ENCODE data around the gene PPP4R3A.
A peak's percentile ranks its signal among the peaks of the same experiment; 100 is the strongest.

The PPP4R3A gene

GRCh38 chr14:91503000-91503504 lies 7.1 kb downstream of the PPP4R3A start:
- Histone ChIP-seq H4K91ac (ENCODE audit: low read depth, low read length) (no peak overlapping the region), H3K23ac (ENCODE audit: low read length) (no peak overlapping the region), H2AK5ac (ENCODE audit: low read length) (no peak overlapping the region), H3K4me3 (ENCODE audit: low read depth, low read length) (no peak overlapping the region), H4K8ac (ENCODE audit: low read depth, low read length) (no peak overlapping the region), H3K18ac (ENCODE audit: low read length) (no peak overlapping the region), H3K27me3 (ENCODE audit: insufficient read depth, low read length) (no peaks in the 10 kb centered on the region), H3K4me2 (ENCODE audit: low read length) (no peak overlapping the region), H2BK120ac (ENCODE audit: insufficient read depth, low read length, poor library complexity) (no peak overlapping the region), H2BK12ac (ENCODE audit: low read length) (no peak overlapping the region), H3K9me3 (ENCODE audit: insufficient read depth, low read depth, low read length) (no peaks in the 10 kb centered on the region), H3K4ac (ENCODE audit: low read depth, low read length) (peak overlapping the region; percentile 100), H4K12ac (ENCODE audit: low read depth, low read length) (no peak overlapping the region), H2AFZ (ENCODE audit: insufficient read depth, low read length, poor library complexity) (peak overlapping the region; percentile 41), H3K9ac (ENCODE audit: low read length) (no peak overlapping the region), H3K4me1 (ENCODE audit: control insufficient read depth in 1 of 2, insufficient read depth in 2 of 2, low read length in 2 of 2) (peaks cover 2 to 5% of the 10 kb centered on the region in 2 experiments), H2BK5ac (ENCODE audit: low read depth, low read length, poor library complexity) (no peak overlapping the region), H3K79me2 (ENCODE audit: control insufficient read depth, insufficient read depth, low read length, poor library complexity) (peaks cover 33% of the 10 kb centered on the region), H3K79me1 (ENCODE audit: low read length) (no peaks in the 10 kb centered on the region), H3K14ac (ENCODE audit: low read length) (no peak overlapping the region), H3K27ac (ENCODE audit: low read depth, low read length) (no peak overlapping the region), H3K36me3 (ENCODE audit: control insufficient read depth in 1 of 2, insufficient read depth in 2 of 2, low read length in 2 of 2) (peaks cover 22 to 28% of the 10 kb centered on the region in 2 experiments)
- no peak for DNase-seq
- WGBS (ENCODE audit: extremely low coverage, insufficient coverage, insufficient read length), result no CpG with 5 or more reads among the region's 4 CpGs

GRCh38 chr14:91501951-91502930 lies 7.9 kb downstream of the PPP4R3A start:
- no peak overlapping the region for H2AFZ ChIP-seq (ENCODE audit: insufficient read depth, low read length, poor library complexity)
- H3K4me3 ChIP-seq (ENCODE audit: low read depth, low read length), result no peak overlapping the region
- H3K23ac ChIP-seq (ENCODE audit: low read length), result no peak overlapping the region
- no peaks in the 10 kb centered on the region for H3K27me3 ChIP-seq (ENCODE audit: insufficient read depth, low read length)
- no peaks in the 10 kb centered on the region for H3K79me1 ChIP-seq (ENCODE audit: low read length)
- H3K4me2 ChIP-seq (ENCODE audit: low read length), result no peak overlapping the region
- no peak overlapping the region for H2BK5ac ChIP-seq (ENCODE audit: low read depth, low read length, poor library complexity)
- DNase-seq, result peak; percentile 66 to 87
- no peak overlapping the region for H3K14ac ChIP-seq (ENCODE audit: low read length)
- peak overlapping the region; percentile 100 for H3K4ac ChIP-seq (ENCODE audit: low read depth, low read length)
- H3K79me2 ChIP-seq (ENCODE audit: control insufficient read depth, insufficient read depth, low read length, poor library complexity), result peaks cover 32% of the 10 kb centered on the region
- no CpG with 5 or more reads among the region's 11 CpGs for WGBS (ENCODE audit: extremely low coverage, insufficient coverage, insufficient read length)
- no peak overlapping the region for H2AK5ac ChIP-seq (ENCODE audit: low read length)
- no peak overlapping the region for H3K18ac ChIP-seq (ENCODE audit: low read length)
- H3K4me1 ChIP-seq (ENCODE audit: control insufficient read depth in 1 of 2, insufficient read depth in 2 of 2, low read length in 2 of 2), result peaks cover 2 to 5% of the 10 kb centered on the region in 2 experiments
- H3K27ac ChIP-seq (ENCODE audit: low read depth, low read length), result no peak overlapping the region
- H2BK120ac ChIP-seq (ENCODE audit: insufficient read depth, low read length, poor library complexity), result no peak overlapping the region
- H3K9me3 ChIP-seq (ENCODE audit: insufficient read depth, low read depth, low read length), result no peaks in the 10 kb centered on the region
- H3K9ac ChIP-seq (ENCODE audit: low read length), result no peak overlapping the region
- H3K36me3 ChIP-seq (ENCODE audit: control insufficient read depth in 1 of 2, insufficient read depth in 2 of 2, low read length in 2 of 2), result peaks cover 22 to 28% of the 10 kb centered on the region in 2 experiments
- no peak overlapping the region for H4K8ac ChIP-seq (ENCODE audit: low read depth, low read length)
- no peak overlapping the region for H4K91ac ChIP-seq (ENCODE audit: low read depth, low read length)
- no peak overlapping the region for H2BK12ac ChIP-seq (ENCODE audit: low read length)
- no peak overlapping the region for H4K12ac ChIP-seq (ENCODE audit: low read depth, low read length)

- no peak overlapping the region for H2AFZ ChIP-seq (ENCODE audit: insufficient read depth, low read length, poor library complexity)
- H3K36me3 ChIP-seq (ENCODE audit: control insufficient read depth in 1 of 2, insufficient read depth in 2 of 2, low read length in 2 of 2), result peaks cover 19 to 22% of the 10 kb centered on the region in 2 experiments
- H3K23ac ChIP-seq (ENCODE audit: low read length), result no peak overlapping the region
- no peaks in the 10 kb centered on the region for H3K27me3 ChIP-seq (ENCODE audit: insufficient read depth, low read length)
- H3K4me2 ChIP-seq (ENCODE audit: low read length), result no peak overlapping the region
- no peak for DNase-seq
- no peak overlapping the region for H3K14ac ChIP-seq (ENCODE audit: low read length)
- H2AK5ac ChIP-seq (ENCODE audit: low read length), result no peak overlapping the region
- WGBS (ENCODE audit: extremely low coverage, insufficient coverage, insufficient read length), result no CpG with 5 or more reads among the region's 3 CpGs
- H4K91ac ChIP-seq (ENCODE audit: low read depth, low read length), result no peak overlapping the region
- no peak overlapping the region for H4K8ac ChIP-seq (ENCODE audit: low read depth, low read length)
- H4K12ac ChIP-seq (ENCODE audit: low read depth, low read length), result no peak overlapping the region
- no peak overlapping the region for H3K9ac ChIP-seq (ENCODE audit: low read length)
- no peak overlapping the region for H3K27ac ChIP-seq (ENCODE audit: low read depth, low read length)
- no peaks in the 10 kb centered on the region for H3K79me1 ChIP-seq (ENCODE audit: low read length)
- peaks cover 28% of the 10 kb centered on the region for H3K79me2 ChIP-seq (ENCODE audit: control insufficient read depth, insufficient read depth, low read length, poor library complexity)
- H3K18ac ChIP-seq (ENCODE audit: low read length), result no peak overlapping the region
- H2BK120ac ChIP-seq (ENCODE audit: insufficient read depth, low read length, poor library complexity), result no peak overlapping the region
- H3K4me3 ChIP-seq (ENCODE audit: low read depth, low read length), result no peak overlapping the region
- H2BK5ac ChIP-seq (ENCODE audit: low read depth, low read length, poor library complexity), result no peak overlapping the region
- no peak overlapping the region for H2BK12ac ChIP-seq (ENCODE audit: low read length)
- peak overlapping the region; percentile 76 for H3K4ac ChIP-seq (ENCODE audit: low read depth, low read length)
- H3K4me1 ChIP-seq (ENCODE audit: control insufficient read depth in 1 of 2, insufficient read depth in 2 of 2, low read length in 2 of 2), result peaks cover 2 to 3% of the 10 kb centered on the region in 2 experiments
- H3K9me3 ChIP-seq (ENCODE audit: insufficient read depth, low read depth, low read length), result no peaks in the 10 kb centered on the region
Measured at GRCh38 chr14:91501348-91501747, 8.8 kb downstream of the PPP4R3A start.

DNA sequence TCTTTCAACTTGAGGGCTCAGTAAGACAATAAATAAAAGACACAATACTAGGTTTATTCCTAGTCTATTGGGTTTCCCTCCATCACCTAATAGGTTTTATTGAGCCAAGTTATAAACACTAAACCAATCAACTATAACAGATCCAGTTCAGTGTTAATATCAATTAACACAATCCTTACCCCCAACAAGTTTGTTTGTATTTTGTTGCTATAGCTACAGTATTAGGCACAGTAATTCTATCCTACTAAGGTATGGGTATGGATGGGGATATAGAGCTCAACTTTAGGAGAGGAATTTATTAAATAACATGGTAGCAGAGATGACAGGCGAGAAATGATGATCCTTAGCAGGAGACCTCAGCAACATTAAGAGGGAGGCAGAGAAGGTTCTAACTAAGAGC lies 13.3 kb downstream of the PPP4R3A start:
- no peak overlapping the region for H3K18ac ChIP-seq (ENCODE audit: low read length)
- no peak overlapping the region for H2AFZ ChIP-seq (ENCODE audit: insufficient read depth, low read length, poor library complexity)
- H3K9ac ChIP-seq (ENCODE audit: low read length), result no peak overlapping the region
- H4K12ac ChIP-seq (ENCODE audit: low read depth, low read length), result no peak overlapping the region
- H3K23ac ChIP-seq (ENCODE audit: low read length), result no peak overlapping the region
- H3K9me3 ChIP-seq (ENCODE audit: insufficient read depth, low read depth, low read length), result no peaks in the 10 kb centered on the region
- H3K14ac ChIP-seq (ENCODE audit: low read length), result no peak overlapping the region
- H3K79me1 ChIP-seq (ENCODE audit: low read length), result no peaks in the 10 kb centered on the region
- no peak overlapping the region for H3K4me3 ChIP-seq (ENCODE audit: low read depth, low read length)
- H2BK12ac ChIP-seq (ENCODE audit: low read length), result no peak overlapping the region
- H3K4me1 ChIP-seq (ENCODE audit: control insufficient read depth in 1 of 2, insufficient read depth in 2 of 2, low read length in 2 of 2), result peaks cover 2% of the 10 kb centered on the region in 2 experiments
- H2AK5ac ChIP-seq (ENCODE audit: low read length), result no peak overlapping the region
- peak overlapping the region; percentile 98 for H3K4ac ChIP-seq (ENCODE audit: low read depth, low read length)
- no peak for DNase-seq
- no peak overlapping the region for H3K27ac ChIP-seq (ENCODE audit: low read depth, low read length)
- H3K36me3 ChIP-seq (ENCODE audit: control insufficient read depth in 1 of 2, insufficient read depth in 2 of 2, low read length in 2 of 2), result peaks cover 4 to 7% of the 10 kb centered on the region in 2 experiments
- H4K91ac ChIP-seq (ENCODE audit: low read depth, low read length), result no peak overlapping the region
- no peak overlapping the region for H3K4me2 ChIP-seq (ENCODE audit: low read length)
- WGBS (ENCODE audit: extremely low coverage, insufficient coverage, insufficient read length), result no CpG with 5 or more reads among the region's 1 CpG
- no peaks in the 10 kb centered on the region for H3K27me3 ChIP-seq (ENCODE audit: insufficient read depth, low read length)
- no peak overlapping the region for H2BK120ac ChIP-seq (ENCODE audit: insufficient read depth, low read length, poor library complexity)
- peaks cover 15% of the 10 kb centered on the region for H3K79me2 ChIP-seq (ENCODE audit: control insufficient read depth, insufficient read depth, low read length, poor library complexity)
- no peak overlapping the region for H2BK5ac ChIP-seq (ENCODE audit: low read depth, low read length, poor library complexity)
- no peak overlapping the region for H4K8ac ChIP-seq (ENCODE audit: low read depth, low read length)
